HG03064 (cell line): ENCODE measurements around the gene PPP1CB.

ENCODE experiments used
- ATAC-seq: cut with Tn5 transposase; IDR thresholded peaks from one replicate; pipeline ENCODE4 v1.9.1; 2021; ENCODE audit warnings: low read depth; ENCODE audit not compliant: unreplicated experiment

Gene PPP1CB

GRCh38 chr2:28842042-28842441 is 90.4 kb downstream of the PPP1CB start:
- ATAC-seq: no peak
